Stimulated activated naive B cell treated with anti-CD40 and anti-IgM and Interleukin-4, amounts not matched to agents 10 μg/mL and 1 μg/mL and 100 μg/mL, for 72 hours (primary cell): ENCODE results near the gene BLOC1S1.

Source experiments
- ATAC-seq, 2 donors: fragments of 150-1000 bp; cut with Tn5 transposase; replicated peaks; 2 replicates each; pipeline ENCODE4 v1.10.0; 2021; ENCODE audit warnings: moderate library complexity in 1 of 2
- DNase-seq: peaks from one replicate; pipeline ENCODE4 v3.0.0; 2021
- H3K27ac Mint-ChIP-seq: one replicate; pipeline ENCODE4 v1.8.0; 2022; ENCODE audit warnings: mild to moderate bottlenecking, mixed read lengths
- H3K27me3 Mint-ChIP-seq, 2 donors: one replicate each; pipeline ENCODE4 v1.8.0; 2022; ENCODE audit warnings: mixed read lengths in 2 of 2
- H3K36me3 Mint-ChIP-seq, 2 donors: one replicate each; pipeline ENCODE4 v1.8.0; 2022; ENCODE audit warnings: mixed read lengths in 2 of 2, mild to moderate bottlenecking in 1 of 2
- H3K4me1 Mint-ChIP-seq, 2 donors: one replicate each; pipeline ENCODE4 v1.8.0; 2022; ENCODE audit warnings: mixed read lengths in 2 of 2, mild to moderate bottlenecking in 1 of 2
- H3K4me3 Mint-ChIP-seq, 2 donors: one replicate each; pipeline ENCODE4 v1.8.0; 2022; ENCODE audit warnings: mild to moderate bottlenecking in 2 of 2, mixed read lengths in 2 of 2, moderate library complexity in 1 of 2
- H3K9me3 Mint-ChIP-seq, 2 donors: one replicate each; pipeline ENCODE4 v1.8.0; 2022; ENCODE audit warnings: mixed read lengths in 2 of 2, mild to moderate bottlenecking in 1 of 2

BLOC1S1 gene

GRCh38 chr12:55711786-55712553 is 3.9 kb upstream of the BLOC1S1 start:
- Mint-ChIP-seq H3K27me3 (peaks cover 4 to 17% of the 10 kb centered on the region in 2 donors), H3K4me3 (no peak overlapping the region), H3K27ac (no peak overlapping the region), H3K4me1 (peaks cover 25 to 35% of the 10 kb centered on the region in 2 donors), H3K36me3 (peaks cover 0 to 3% of the 10 kb centered on the region in 2 donors), H3K9me3 (no peaks in the 10 kb centered on the region)
- DNase-seq (no peak), ATAC-seq (no peak)

- DNase-seq (no peak), ATAC-seq (no peak)
- H3K27me3 Mint-ChIP-seq, result peaks cover 0 to 14% of the 10 kb centered on the region in 2 donors
- no peaks in the 10 kb centered on the region for H3K9me3 Mint-ChIP-seq
- peaks cover 28 to 39% of the 10 kb centered on the region in 2 donors for H3K4me1 Mint-ChIP-seq
- H3K27ac Mint-ChIP-seq, result no peak overlapping the region
- H3K4me3 Mint-ChIP-seq, result no peak overlapping the region
- H3K36me3 Mint-ChIP-seq, result peaks cover 0 to 3% of the 10 kb centered on the region in 2 donors
These were observed 3.0 kb upstream of the BLOC1S1 start for GRCh38 chr12:55712700-55713415.

DNA sequence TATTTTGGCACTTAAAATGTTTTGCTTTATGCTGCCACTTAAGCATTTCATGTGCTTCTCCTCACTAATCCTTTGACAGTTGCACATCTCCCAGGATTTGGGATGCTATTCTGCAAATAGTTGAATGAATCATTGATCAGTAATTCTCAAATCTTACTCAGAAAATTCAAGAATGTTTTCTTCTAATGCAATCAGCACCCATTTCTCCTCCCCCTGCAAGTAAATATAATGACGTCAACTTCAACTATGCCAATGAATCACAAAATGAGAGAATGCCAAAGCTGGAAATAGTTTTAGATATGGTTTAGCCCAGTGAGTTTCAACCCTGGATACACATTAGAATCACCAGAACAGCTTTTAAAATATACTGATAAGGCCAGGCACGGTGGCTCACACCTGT is 2.1 kb upstream of the BLOC1S1 start:
- ATAC-seq, result no peak
- Mint-ChIP-seq H3K27me3 (peaks cover 0 to 9% of the 10 kb centered on the region in 2 donors), H3K36me3 (peaks cover 4 to 11% of the 10 kb centered on the region in 2 donors), H3K4me3 (no peak overlapping the region), H3K4me1 (peaks cover 28 to 40% of the 10 kb centered on the region in 2 donors), H3K27ac (no peak overlapping the region), H3K9me3 (no peaks in the 10 kb centered on the region)
- DNase-seq, result no peak

DNA sequence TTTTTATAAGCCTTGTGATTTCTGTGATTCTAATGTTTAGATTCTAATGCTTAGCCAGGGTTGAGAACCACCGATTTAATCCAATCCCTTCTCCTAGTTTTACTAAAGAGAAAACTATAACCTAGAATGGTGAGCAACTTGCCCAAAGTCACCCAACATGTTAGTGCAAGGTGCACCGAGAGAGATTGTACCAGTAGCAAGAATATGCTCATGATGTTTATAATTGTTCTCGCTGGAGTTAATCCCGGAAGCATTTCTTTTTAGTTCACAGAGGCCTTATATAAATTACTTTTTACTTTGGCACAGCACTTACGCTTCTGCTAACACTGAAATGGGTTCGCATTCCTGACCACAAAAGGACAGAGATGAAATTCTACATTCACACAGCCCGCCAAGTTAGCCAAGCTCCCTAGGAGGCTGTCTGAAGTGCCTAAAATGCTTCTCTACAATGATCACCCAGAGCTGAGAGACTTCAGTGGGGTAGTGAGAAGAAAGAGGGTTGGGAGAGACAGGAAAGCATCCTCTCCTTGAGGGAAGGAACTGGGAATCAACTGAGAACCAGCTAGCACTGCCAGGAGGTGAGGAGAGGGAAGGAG is 579 bp upstream of the BLOC1S1 start:
- peak overlapping the region; percentile 93 to 95 for H3K4me3 Mint-ChIP-seq
- H3K27ac Mint-ChIP-seq, result peak overlapping the region; percentile 98
- no peaks in the 10 kb centered on the region for H3K27me3 Mint-ChIP-seq
- H3K36me3 Mint-ChIP-seq, result peaks cover 4 to 14% of the 10 kb centered on the region in 2 donors
- peaks cover 24 to 43% of the 10 kb centered on the region in 2 donors for H3K4me1 Mint-ChIP-seq
- DNase-seq (no peak), ATAC-seq (no peak)
- H3K9me3 Mint-ChIP-seq, result no peaks in the 10 kb centered on the region

- H3K27me3 Mint-ChIP-seq, result no peaks in the 10 kb centered on the region
These were observed 724 bp downstream of the BLOC1S1 start for GRCh38 chr12:55716582-55716957.

DNA sequence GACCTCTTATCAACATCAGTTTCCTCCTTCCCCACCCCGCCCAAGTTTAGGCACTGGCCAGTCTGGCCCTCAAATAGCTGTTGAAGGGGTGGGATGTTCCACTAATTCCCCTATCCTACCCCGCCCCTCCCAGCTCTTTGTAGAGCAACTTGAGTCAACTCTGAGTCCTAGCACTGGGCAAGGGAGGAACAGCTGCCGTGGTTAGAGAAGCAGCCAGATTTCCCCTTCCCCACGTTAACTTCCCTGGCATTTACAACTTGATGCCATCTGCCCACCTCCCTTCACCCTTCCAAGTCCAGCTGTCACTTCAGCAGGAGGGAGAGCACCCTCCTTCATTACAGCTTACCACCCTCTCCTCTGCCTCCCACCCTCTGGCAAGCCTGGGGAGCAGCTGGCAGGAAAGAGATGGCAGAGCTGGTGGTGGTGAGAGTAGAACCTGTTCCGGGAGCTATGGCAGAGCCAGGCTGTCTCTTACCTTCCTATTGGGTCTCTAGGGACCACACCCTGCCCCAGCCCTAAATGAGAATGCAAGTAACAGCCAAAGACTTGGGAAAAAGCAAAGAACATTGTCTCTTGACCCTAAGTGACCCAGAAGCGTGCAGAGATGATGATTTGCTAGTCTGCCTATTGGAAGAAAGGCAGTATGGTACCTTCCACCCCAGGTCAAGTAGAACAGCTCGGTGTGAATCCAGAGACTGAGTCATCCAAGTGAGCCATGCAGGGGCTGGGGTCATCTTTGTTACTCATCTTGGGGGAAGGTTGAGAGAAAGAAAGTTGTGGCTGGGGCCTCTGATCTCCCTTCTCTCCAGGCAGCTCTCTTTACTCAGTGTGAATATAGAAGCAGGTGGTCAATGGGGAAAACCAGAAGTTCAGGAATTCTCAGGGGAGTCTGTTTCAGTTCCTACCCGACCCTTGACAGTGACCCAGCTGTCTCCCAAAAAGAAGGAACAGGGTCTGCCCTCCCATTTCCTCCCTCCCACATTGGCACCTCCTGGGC is 1.5 kb downstream of the BLOC1S1 start:
- peaks cover 4 to 14% of the 10 kb centered on the region in 2 donors for H3K36me3 Mint-ChIP-seq
- no peak for DNase-seq
- ATAC-seq, result peak in 1 of 2 donors; percentile 8
- H3K27ac Mint-ChIP-seq, result peak overlapping the region; percentile 98
- H3K9me3 Mint-ChIP-seq, result no peaks in the 10 kb centered on the region
- no peaks in the 10 kb centered on the region for H3K27me3 Mint-ChIP-seq
- H3K4me1 Mint-ChIP-seq, result peaks cover 24 to 43% of the 10 kb centered on the region in 2 donors
- peak overlapping the region; percentile 93 to 95 for H3K4me3 Mint-ChIP-seq

More at GRCh38 chr12:55716582-55716957, 724 bp downstream of the BLOC1S1 start:
- H3K4me1 Mint-ChIP-seq, result peaks cover 24 to 43% of the 10 kb centered on the region in 2 donors
- H3K36me3 Mint-ChIP-seq, result peaks cover 4 to 14% of the 10 kb centered on the region in 2 donors
- DNase-seq, result no peak
- ATAC-seq, result peak; percentile 20 to 21
- H3K4me3 Mint-ChIP-seq, result peak overlapping the region; percentile 93 to 95
- peak overlapping the region; percentile 98 for H3K27ac Mint-ChIP-seq
- no peaks in the 10 kb centered on the region for H3K9me3 Mint-ChIP-seq

DNA sequence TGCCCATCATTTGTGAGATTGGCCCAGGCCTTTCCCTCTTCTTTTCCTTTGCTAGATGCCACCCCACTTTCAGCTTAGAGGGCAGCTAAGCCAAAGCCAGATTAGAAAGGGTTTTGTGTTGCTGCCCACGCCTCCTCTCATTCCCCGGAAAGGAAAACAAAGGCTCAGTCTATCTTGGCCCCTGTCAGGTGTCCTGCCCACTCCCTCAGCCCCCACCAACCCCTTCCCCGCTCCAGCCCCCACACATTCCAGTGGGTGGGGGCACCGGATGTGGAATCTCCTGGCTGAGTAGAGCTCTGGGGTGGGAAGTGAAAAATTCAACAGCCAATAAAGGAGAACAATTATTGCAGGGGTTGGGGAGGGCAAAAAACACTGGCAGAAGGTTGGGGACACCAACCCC is 2.2 kb downstream of the BLOC1S1 start:
- Mint-ChIP-seq H3K4me3 (no peak overlapping the region), H3K27me3 (no peaks in the 10 kb centered on the region), H3K4me1 (peaks cover 24 to 43% of the 10 kb centered on the region in 2 donors), H3K36me3 (peaks cover 4 to 14% of the 10 kb centered on the region in 2 donors), H3K27ac (no peak overlapping the region), H3K9me3 (no peaks in the 10 kb centered on the region)
- DNase-seq (no peak), ATAC-seq (no peak)

DNA sequence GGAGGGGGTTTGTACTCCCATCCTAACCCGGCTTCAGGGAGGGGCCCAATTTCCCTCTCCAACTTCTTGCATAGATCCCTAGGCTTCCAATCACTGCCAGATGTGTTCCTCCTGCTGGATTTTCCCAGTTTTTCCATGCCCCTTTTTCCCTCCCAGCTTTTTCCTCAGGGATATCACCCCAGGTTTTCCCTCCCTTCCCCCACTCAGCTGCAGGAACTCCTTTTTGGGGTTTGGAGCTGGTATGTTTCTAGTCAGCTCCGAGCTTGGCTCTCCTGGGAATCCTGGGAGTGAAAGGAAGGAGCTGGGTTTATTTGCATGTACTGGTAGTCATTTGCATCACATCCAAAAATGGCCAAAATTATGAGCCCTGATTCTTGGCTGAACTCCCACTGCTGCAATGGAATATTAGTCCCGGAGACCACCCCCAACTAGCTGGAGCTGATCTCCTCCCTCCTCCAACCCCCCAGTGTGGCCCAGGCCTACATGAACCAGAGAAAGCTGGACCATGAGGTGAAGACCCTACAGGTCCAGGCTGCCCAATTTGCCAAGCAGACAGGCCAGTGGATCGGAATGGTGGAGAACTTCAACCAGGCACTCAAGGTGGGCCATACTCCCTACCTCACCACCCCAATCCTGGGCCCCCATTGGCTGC is 2.9 kb downstream of the BLOC1S1 start:
- H3K9me3 Mint-ChIP-seq, result no peaks in the 10 kb centered on the region
- no peak overlapping the region for H3K27ac Mint-ChIP-seq
- H3K4me1 Mint-ChIP-seq, result peaks cover 24 to 43% of the 10 kb centered on the region in 2 donors
- H3K4me3 Mint-ChIP-seq, result no peak overlapping the region
- H3K36me3 Mint-ChIP-seq, result peaks cover 7 to 17% of the 10 kb centered on the region in 2 donors
- DNase-seq (no peak), ATAC-seq (no peak)
- H3K27me3 Mint-ChIP-seq, result no peaks in the 10 kb centered on the region

DNA sequence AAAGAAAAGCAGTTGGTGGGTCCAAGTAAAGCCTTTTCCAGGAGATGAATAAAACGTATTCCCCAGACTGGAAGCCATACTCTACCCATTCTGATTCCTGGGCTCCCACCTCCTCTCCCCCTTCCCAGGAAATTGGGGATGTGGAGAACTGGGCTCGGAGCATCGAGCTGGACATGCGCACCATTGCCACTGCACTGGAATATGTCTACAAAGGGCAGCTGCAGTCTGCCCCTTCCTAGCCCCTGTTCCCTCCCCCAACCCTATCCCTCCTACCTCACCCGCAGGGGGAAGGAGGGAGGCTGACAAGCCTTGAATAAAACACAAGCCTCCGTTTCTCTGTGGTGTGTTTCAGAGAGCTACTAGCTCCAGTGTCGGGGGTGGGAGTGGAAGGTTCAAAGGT is 3.5 kb downstream of the BLOC1S1 start:
- H3K27ac Mint-ChIP-seq, result no peak overlapping the region

GRCh38 chr12:55720071-55720564 is 4.3 kb downstream of the BLOC1S1 start, which contains the start of gene RDH5:
TSS of gene RDH5 (plus strand) at chr12:55720393. CDS start at chr12:55721185, 792 bp downstream.
- DNase-seq, result no peak
- peaks cover 29 to 50% of the 10 kb centered on the region in 2 donors for H3K4me1 Mint-ChIP-seq
- H3K9me3 Mint-ChIP-seq, result no peaks in the 10 kb centered on the region
- H3K27me3 Mint-ChIP-seq, result no peaks in the 10 kb centered on the region
- ATAC-seq, result no peak
- no peak within 1 kb of the TSS for H3K4me3 Mint-ChIP-seq
- H3K27ac Mint-ChIP-seq, result no peak within 1 kb of the TSS
- peaks cover 13 to 23% of the 10 kb centered on the region in 2 donors for H3K36me3 Mint-ChIP-seq

More for the DNA sequence above, 3.5 kb downstream of the BLOC1S1 start:
- DNase-seq (no peak), ATAC-seq (no peak)
- Mint-ChIP-seq H3K27me3 (no peaks in the 10 kb centered on the region), H3K4me1 (peaks cover 24 to 43% of the 10 kb centered on the region in 2 donors), H3K36me3 (peaks cover 8 to 19% of the 10 kb centered on the region in 2 donors), H3K4me3 (no peak overlapping the region), H3K9me3 (no peaks in the 10 kb centered on the region)

- Mint-ChIP-seq H3K27ac (no peak overlapping the region), H3K4me3 (no peak overlapping the region), H3K36me3 (peaks cover 16 to 29% of the 10 kb centered on the region in 2 donors), H3K4me1 (peaks cover 32 to 51% of the 10 kb centered on the region in 2 donors), H3K9me3 (no peaks in the 10 kb centered on the region), H3K27me3 (no peaks in the 10 kb centered on the region)
- DNase-seq (no peak), ATAC-seq (no peak)
These were observed 5.1 kb downstream of the BLOC1S1 start for GRCh38 chr12:55720894-55721444.

- ATAC-seq (no peak), DNase-seq (no peak)
- Mint-ChIP-seq H3K27me3 (no peaks in the 10 kb centered on the region), H3K36me3 (peaks cover 16 to 32% of the 10 kb centered on the region in 2 donors), H3K4me3 (no peak overlapping the region), H3K4me1 (peaks cover 34 to 49% of the 10 kb centered on the region in 2 donors), H3K27ac (no peak overlapping the region), H3K9me3 (no peaks in the 10 kb centered on the region)
These were observed 5.9 kb downstream of the BLOC1S1 start for GRCh38 chr12:55721601-55722213.
